Measurements from ENCODE around the gene TNS3.

DNA sequence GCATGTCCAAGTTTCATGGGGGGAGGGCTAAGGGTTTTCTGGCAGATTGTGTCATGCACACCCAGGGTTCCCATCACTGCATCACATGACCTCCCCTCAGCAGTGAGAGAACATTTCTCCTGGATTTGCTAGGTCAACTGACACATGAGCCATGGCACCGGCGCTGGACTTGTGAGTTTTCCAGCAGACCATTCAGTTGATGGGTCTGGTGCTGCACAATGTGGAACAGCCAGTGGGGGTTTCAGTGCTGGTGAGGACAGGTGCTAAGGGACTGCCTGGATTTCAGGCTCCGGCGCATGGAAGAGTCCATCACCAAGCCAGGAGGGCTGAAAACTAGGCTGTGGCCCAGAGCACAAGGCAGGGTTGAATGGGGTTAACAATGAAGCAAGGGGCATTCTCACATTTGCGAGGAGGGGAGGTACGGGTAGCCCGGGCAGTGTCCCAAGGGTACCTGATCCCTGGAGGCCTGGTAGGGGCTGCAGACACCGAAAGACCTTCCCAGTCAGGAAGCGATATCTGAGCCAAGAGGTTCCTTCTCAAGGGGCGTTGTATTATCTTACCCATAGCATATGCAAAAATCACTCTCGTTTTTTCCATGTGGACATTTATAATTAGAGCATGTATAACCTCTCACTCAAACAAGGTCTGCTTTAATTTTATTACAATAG is 203.0 kb downstream of the TNS3 start:
- TF ChIP-seq, protein P1, sequence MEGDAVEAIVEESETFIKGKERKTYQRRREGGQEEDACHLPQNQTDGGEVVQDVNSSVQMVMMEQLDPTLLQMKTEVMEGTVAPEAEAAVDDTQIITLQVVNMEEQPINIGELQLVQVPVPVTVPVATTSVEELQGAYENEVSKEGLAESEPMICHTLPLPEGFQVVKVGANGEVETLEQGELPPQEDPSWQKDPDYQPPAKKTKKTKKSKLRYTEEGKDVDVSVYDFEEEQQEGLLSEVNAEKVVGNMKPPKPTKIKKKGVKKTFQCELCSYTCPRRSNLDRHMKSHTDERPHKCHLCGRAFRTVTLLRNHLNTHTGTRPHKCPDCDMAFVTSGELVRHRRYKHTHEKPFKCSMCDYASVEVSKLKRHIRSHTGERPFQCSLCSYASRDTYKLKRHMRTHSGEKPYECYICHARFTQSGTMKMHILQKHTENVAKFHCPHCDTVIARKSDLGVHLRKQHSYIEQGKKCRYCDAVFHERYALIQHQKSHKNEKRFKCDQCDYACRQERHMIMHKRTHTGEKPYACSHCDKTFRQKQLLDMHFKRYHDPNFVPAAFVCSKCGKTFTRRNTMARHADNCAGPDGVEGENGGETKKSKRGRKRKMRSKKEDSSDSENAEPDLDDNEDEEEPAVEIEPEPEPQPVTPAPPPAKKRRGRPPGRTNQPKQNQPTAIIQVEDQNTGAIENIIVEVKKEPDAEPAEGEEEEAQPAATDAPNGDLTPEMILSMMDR (IDR thresholded peaks at IDR 0.05): no peak
- no peak for TF ChIP-seq EZH2 (IDR thresholded peaks at IDR 0.05; ENCODE audit: borderline replicate concordance, insufficient read depth, low read depth, low read length, poor library complexity, severe bottlenecking)

Data from B cell (primary cell).